Neural cell (in vitro differentiated cells): ENCODE results near the gene BTRC. TPM values are rescaled to one million over a fixed set of nuclear protein-coding genes. Genes with fewer than 3 reads are reported as not detected.

Source experiments
- H2AFZ ChIP-seq: fragments of 200-600, 300-800 bp; sonication (generic), shearing (Covaris generic); 2 replicates; pipeline ENCODE4 v1.6.0; 2014; ENCODE audit warnings: low read depth, mild to moderate bottlenecking, antibody characterized with exemption, low read length, moderate library complexity
- H3F3A ChIP-seq: fragments of 200-600 bp; shearing (Covaris generic); 2 replicates; pipeline ENCODE4 v1.6.1; 2016; ENCODE audit warnings: mild to moderate bottlenecking, moderate library complexity, mixed read lengths, antibody characterized with exemption, low read length; ENCODE audit not compliant: insufficient read depth, poor library complexity, severe bottlenecking
- H3K27ac ChIP-seq: fragments of 200-600, 300-800 bp; sonication (generic), shearing (Covaris generic); 2 replicates; pipeline ENCODE4 v1.5.1; 2014; ENCODE audit warnings: mild to moderate bottlenecking, low read length, moderate library complexity
- H3K27me3 ChIP-seq: fragments of 300-800, 200-600 bp; sonication (generic), shearing (Covaris generic); 2 replicates; pipeline ENCODE4 v1.6.0; 2014; ENCODE audit warnings: mild to moderate bottlenecking, low read depth, low read length, moderate library complexity; ENCODE audit not compliant: insufficient read depth
- H3K36me3 ChIP-seq: fragments of 300-800, 200-600 bp; sonication (generic), shearing (Covaris generic); 2 replicates; pipeline ENCODE4 v1.5.1; 2014; ENCODE audit warnings: mild to moderate bottlenecking, antibody characterized with exemption, low read length, moderate library complexity; ENCODE audit not compliant: insufficient read depth
- H3K4me2 ChIP-seq: fragments of 300-800, 200-600 bp; sonication (generic), shearing (Covaris generic); 2 replicates; pipeline ENCODE4 v1.6.0; 2014; ENCODE audit warnings: mild to moderate bottlenecking, low read length
- H3K4me3 ChIP-seq: fragments of 300-800, 200-600 bp; sonication (generic), shearing (Covaris generic); 2 replicates; pipeline ENCODE4 v1.5.1; 2014; ENCODE audit warnings: mild to moderate bottlenecking, low read length, moderate library complexity
- H3K79me2 ChIP-seq: fragments of 200-600 bp; shearing (Covaris generic); replicated peaks from 2 replicates; pipeline ENCODE4 v1.6.0; 2014; ENCODE audit warnings: mild to moderate bottlenecking, low read length, moderate library complexity; ENCODE audit not compliant: insufficient read depth
- H3K9ac ChIP-seq: fragments of 300-800, 200-600 bp; sonication (generic), shearing (Covaris generic); 2 replicates; pipeline ENCODE4 v1.6.1; 2016; ENCODE audit warnings: mild to moderate bottlenecking, low read length, mixed read lengths
- H3K9me2 ChIP-seq: fragments of 200-600 bp; shearing (Covaris generic); 2 replicates; pipeline ENCODE4 v1.6.1; 2016; ENCODE audit warnings: mild to moderate bottlenecking, low read length, mixed read lengths; ENCODE audit not compliant: insufficient read depth
- H3K9me3 ChIP-seq: fragments of 200-600, 300-800 bp; sonication (generic), shearing (Covaris generic); 2 replicates; pipeline ENCODE4 v1.6.1; 2016; ENCODE audit warnings: mild to moderate bottlenecking, mixed run types, low read length, moderate library complexity, mixed read lengths
- H4K20me1 ChIP-seq: fragments of 200-600 bp; shearing (Covaris generic); 2 replicates; pipeline ENCODE4 v1.6.1; 2016; ENCODE audit warnings: mild to moderate bottlenecking, mixed run types; ENCODE audit not compliant: insufficient read depth
- EP300 ChIP-seq: fragments of 450-650 bp; conservative IDR thresholded peaks from 2 replicates; pipeline ENCODE4 v1.6.1; 2014; ENCODE audit warnings: antibody characterized with exemption, mild to moderate bottlenecking, moderate library complexity; ENCODE audit not compliant: poor library complexity, severe bottlenecking
- EZH2 ChIP-seq: fragments of 200-600, 300-800 bp; shearing (Covaris generic), sonication (generic); IDR thresholded peaks from 2 replicates; pipeline ENCODE4 v1.6.1; 2014; ENCODE audit warnings: antibody characterized with exemption, low read length, borderline replicate concordance, mild to moderate bottlenecking; ENCODE audit not compliant: insufficient read depth, poor library complexity, severe bottlenecking
- MXI1 ChIP-seq: fragments of 450-650 bp; conservative IDR thresholded peaks from 2 replicates; pipeline ENCODE4 v1.6.1; 2014; ENCODE audit warnings: antibody characterized with exemption, mild to moderate bottlenecking; ENCODE audit not compliant: poor library complexity, severe bottlenecking
- POLR2AphosphoS5 ChIP-seq: IDR thresholded peaks from 2 replicates; pipeline ENCODE4 v1.6.1; 2012
- RAD21 ChIP-seq: fragments of 450-650 bp; conservative IDR thresholded peaks from 2 replicates; pipeline ENCODE4 v1.6.1; 2014; ENCODE audit warnings: antibody characterized with exemption, mild to moderate bottlenecking, moderate library complexity
- SMC3 ChIP-seq: fragments of 450-650 bp; conservative IDR thresholded peaks from 2 replicates; pipeline ENCODE4 v1.6.1; 2014; ENCODE audit warnings: antibody characterized with exemption, mild to moderate bottlenecking, moderate library complexity; ENCODE audit not compliant: poor library complexity
- TAF1 ChIP-seq: IDR thresholded peaks from 2 replicates; pipeline ENCODE4 v1.6.1; 2012; ENCODE audit warnings: low read depth
- polyA plus RNA-seq: library from polyadenylated mRNA; depleted of rRNA; stranded (reverse); fragments of >200 nt; gene quantifications from 2 replicates; pipeline ENCODE4 v1.2.3, GENCODE V29; 2014
- TF ChIP-seq, protein P1 (sequence below): IDR thresholded peaks from 2 replicates; pipeline ENCODE4 v1.6.1; 2012; ENCODE audit warnings: borderline replicate concordance
- TF ChIP-seq, protein P2 (sequence below): fragments of 450-650 bp; IDR thresholded peaks from 2 replicates; pipeline ENCODE4 v1.5.1; 2014; ENCODE audit warnings: antibody characterized with exemption, mild to moderate bottlenecking, moderate library complexity; ENCODE audit not compliant: poor library complexity, severe bottlenecking

The BTRC gene
- polyA plus RNA-seq, 1 donor from 2014 or later: 32.6 TPM

DNA sequence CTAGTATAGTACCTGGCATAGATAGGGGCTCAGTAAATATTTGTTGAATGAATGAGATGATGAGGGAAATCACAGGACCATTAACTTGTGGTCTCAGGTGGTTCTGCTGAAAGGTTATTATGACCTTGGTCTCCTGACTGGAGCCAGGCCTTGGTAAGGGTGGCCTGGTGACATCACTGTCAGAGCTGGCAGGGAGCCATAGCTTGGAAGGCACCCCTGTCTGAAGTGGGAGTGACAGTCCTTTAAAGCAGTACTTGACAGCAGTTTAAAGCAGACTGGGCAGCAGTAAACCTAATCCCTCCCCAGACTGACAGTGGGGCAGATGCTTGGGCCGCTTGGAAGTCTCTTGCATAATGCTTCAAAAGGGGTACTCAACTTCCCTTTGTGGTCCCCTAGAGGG lies 247.6 kb downstream of the BTRC start:
- Histone ChIP-seq H4K20me1 (no peaks in the 10 kb centered on the region), H3K36me3 (no peaks in the 10 kb centered on the region), H3F3A (no peaks in the 10 kb centered on the region), H3K79me2 (no peaks in the 10 kb centered on the region), H3K9me3 (no peaks in the 10 kb centered on the region), H2AFZ (no peak overlapping the region), H3K4me2 (no peak overlapping the region), H3K27ac (no peak overlapping the region), H3K9ac (no peak overlapping the region), H3K4me3 (no peak overlapping the region), H3K27me3 (no peaks in the 10 kb centered on the region), H3K9me2 (no peaks in the 10 kb centered on the region)
- TF ChIP-seq POLR2AphosphoS5 (no peak), EZH2 (no peak), MXI1 (no peak), TAF1 (no peak), SMC3 (no peak), EP300 (no peak), RAD21 (no peak)
- TF ChIP-seq, protein P1, sequence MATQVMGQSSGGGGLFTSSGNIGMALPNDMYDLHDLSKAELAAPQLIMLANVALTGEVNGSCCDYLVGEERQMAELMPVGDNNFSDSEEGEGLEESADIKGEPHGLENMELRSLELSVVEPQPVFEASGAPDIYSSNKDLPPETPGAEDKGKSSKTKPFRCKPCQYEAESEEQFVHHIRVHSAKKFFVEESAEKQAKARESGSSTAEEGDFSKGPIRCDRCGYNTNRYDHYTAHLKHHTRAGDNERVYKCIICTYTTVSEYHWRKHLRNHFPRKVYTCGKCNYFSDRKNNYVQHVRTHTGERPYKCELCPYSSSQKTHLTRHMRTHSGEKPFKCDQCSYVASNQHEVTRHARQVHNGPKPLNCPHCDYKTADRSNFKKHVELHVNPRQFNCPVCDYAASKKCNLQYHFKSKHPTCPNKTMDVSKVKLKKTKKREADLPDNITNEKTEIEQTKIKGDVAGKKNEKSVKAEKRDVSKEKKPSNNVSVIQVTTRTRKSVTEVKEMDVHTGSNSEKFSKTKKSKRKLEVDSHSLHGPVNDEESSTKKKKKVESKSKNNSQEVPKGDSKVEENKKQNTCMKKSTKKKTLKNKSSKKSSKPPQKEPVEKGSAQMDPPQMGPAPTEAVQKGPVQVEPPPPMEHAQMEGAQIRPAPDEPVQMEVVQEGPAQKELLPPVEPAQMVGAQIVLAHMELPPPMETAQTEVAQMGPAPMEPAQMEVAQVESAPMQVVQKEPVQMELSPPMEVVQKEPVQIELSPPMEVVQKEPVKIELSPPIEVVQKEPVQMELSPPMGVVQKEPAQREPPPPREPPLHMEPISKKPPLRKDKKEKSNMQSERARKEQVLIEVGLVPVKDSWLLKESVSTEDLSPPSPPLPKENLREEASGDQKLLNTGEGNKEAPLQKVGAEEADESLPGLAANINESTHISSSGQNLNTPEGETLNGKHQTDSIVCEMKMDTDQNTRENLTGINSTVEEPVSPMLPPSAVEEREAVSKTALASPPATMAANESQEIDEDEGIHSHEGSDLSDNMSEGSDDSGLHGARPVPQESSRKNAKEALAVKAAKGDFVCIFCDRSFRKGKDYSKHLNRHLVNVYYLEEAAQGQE: no peak
- TF ChIP-seq, protein P2, sequence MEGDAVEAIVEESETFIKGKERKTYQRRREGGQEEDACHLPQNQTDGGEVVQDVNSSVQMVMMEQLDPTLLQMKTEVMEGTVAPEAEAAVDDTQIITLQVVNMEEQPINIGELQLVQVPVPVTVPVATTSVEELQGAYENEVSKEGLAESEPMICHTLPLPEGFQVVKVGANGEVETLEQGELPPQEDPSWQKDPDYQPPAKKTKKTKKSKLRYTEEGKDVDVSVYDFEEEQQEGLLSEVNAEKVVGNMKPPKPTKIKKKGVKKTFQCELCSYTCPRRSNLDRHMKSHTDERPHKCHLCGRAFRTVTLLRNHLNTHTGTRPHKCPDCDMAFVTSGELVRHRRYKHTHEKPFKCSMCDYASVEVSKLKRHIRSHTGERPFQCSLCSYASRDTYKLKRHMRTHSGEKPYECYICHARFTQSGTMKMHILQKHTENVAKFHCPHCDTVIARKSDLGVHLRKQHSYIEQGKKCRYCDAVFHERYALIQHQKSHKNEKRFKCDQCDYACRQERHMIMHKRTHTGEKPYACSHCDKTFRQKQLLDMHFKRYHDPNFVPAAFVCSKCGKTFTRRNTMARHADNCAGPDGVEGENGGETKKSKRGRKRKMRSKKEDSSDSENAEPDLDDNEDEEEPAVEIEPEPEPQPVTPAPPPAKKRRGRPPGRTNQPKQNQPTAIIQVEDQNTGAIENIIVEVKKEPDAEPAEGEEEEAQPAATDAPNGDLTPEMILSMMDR: no peak

- Histone ChIP-seq H3K9ac (no peak overlapping the region), H3K79me2 (no peaks in the 10 kb centered on the region), H2AFZ (no peak overlapping the region), H3K4me2 (no peak overlapping the region), H3K27ac (no peak overlapping the region), H4K20me1 (no peaks in the 10 kb centered on the region), H3K4me3 (no peak overlapping the region), H3F3A (no peaks in the 10 kb centered on the region), H3K27me3 (no peaks in the 10 kb centered on the region), H3K9me3 (no peaks in the 10 kb centered on the region), H3K9me2 (no peaks in the 10 kb centered on the region), H3K36me3 (no peaks in the 10 kb centered on the region)
- no peak for TF ChIP-seq EP300
- TF ChIP-seq MXI1: no peak
- TF ChIP-seq, protein P2: peak; percentile 90
- peak; percentile 84 for TF ChIP-seq RAD21
- TF ChIP-seq SMC3: peak; percentile 78
- TF ChIP-seq, protein P1: no peak
- no peak for TF ChIP-seq POLR2AphosphoS5
- TF ChIP-seq EZH2: no peak
- no peak for TF ChIP-seq TAF1
These were observed 248.9 kb downstream of the BTRC start for GRCh38 chr10:101602761-101603398.
